HG03575 (cell line): Measurements from ENCODE around the gene ATP6AP2.
"Not testable (repeated sequence)": the region's sequence is repeated elsewhere in the genome, so short reads cannot be mapped to it uniquely, and the experiment has no call there.

Experiments
- ATAC-seq: cut with Tn5 transposase; IDR thresholded peaks from one replicate; pipeline ENCODE4 v1.9.1; 2021; ENCODE audit not compliant: unreplicated experiment, insufficient number of reproducible peaks, low FRiP score; ENCODE audit errors: extremely low read depth

Gene ATP6AP2

DNA sequence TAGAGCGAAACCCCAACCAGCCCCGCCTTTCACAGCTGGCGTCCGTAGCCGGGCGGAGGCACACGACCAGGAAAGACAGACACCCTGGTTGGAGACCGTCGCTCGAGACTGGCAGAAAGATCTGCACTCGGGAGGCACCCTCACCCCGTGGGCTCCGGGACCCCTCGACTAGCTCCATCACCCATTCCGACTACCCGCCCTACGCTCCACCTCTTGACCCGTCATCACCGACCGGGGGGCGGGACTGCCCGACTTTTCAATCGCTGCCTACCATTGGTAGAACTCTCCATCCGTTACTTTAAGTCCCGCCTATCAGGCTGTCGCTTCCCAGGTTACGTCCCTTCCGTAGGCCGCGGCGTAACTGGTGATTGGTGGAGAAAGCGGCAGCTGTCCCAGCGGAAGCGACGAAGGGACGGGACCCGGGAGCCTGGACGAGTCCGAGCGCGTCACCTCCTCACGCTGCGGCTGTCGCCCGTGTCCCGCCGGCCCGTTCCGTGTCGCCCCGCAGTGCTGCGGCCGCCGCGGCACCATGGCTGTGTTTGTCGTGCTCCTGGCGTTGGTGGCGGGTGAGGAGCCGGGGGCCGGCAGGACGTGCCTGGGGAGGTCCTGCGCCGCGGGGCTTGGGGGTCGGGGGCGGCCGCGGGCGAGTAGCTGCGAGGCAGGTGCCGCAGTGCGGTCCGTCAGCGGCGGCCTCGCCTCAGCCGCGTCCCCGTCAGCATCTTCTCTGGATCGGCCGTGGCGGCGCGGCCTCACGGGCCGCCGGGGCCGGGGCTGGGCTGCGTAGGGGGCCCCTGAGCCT lies at the start of gene ATP6AP2:
TSS of gene ATP6AP2 (plus strand) at position 434 of the 799 bp plus-strand sequence. CDS start at position 530, 96 bp downstream.
- ATAC-seq: peak; percentile 81

- no peak for ATAC-seq
Measured at GRCh38 chrX:40531056-40531826, 49.5 kb upstream of the ATP6AP2 start.

- ATAC-seq: no peak
Measured at GRCh38 chrX:40537310-40537709, 43.5 kb upstream of the ATP6AP2 start.

DNA sequence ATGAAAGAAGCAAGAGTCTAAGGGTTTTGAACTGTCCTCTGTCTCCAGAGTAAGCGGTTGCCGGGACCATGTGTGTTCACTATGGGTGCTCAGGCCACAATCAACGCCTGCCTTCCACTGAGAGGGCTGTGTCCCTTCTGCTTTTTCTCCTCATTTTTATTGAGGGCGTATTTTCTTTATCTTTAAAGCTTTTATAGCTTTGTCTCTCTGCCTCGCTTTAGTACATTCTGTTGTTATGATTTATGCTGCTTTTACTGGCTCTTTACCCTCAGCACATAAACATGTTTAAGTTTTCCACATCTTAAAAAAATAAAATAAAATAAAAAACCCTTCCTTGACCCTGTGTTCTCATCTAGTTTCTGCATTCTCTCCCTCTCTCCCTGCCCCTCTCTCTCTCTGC lies 42.4 kb upstream of the ATP6AP2 start:
- ATAC-seq: no peak

DNA sequence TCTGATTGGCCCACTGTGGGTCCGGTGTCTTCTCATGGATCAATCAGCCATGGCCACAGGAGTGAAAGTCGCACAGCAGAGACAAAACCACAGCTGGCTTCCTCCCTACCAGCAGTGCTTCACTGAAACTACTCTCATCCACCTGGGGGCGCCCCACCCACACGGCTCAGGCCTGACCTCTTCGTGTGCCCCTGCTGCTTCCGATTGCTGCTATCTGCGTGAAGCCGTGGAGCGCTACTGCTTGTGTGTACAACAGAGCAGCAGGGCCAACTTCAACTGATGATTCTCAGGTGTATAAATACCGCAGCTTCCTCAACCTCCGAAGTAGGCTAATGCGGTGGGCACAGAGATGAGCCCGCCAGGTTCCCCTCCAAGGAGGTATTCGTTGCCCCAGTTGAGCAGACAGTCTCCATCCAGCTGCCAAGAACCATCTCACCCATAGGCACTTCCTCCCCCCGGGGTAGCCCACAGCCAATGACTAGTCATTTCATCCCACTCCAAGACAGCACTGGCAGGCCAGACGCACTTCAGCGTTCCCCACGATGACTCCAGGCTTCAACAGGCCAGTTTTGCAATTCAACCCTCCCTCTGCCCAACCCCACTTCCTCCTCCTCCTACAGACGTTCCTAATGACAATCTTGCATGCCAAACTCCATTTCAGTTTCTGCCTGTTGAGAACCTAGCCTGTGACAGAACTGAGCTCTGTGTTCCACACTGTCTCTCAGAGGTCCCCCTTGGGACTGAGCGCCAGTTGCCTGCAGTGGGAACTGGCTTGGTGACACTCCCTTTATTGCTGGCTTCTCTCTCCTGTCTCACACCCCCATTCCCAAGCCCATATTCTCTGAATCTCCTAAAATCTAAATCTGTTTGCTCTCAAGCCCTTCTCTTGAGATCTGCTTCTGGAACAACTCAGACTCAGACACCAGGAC lies 41.3 kb upstream of the ATP6AP2 start:
- no peak for ATAC-seq

GRCh38 chrX:40542208-40542607 lies 38.6 kb upstream of the ATP6AP2 start:
- ATAC-seq: no peak

GRCh38 chrX:40542972-40543371 lies 37.8 kb upstream of the ATP6AP2 start:
- ATAC-seq: no peak

GRCh38 chrX:40543661-40544328 lies 37.0 kb upstream of the ATP6AP2 start:
- ATAC-seq: no peak

DNA sequence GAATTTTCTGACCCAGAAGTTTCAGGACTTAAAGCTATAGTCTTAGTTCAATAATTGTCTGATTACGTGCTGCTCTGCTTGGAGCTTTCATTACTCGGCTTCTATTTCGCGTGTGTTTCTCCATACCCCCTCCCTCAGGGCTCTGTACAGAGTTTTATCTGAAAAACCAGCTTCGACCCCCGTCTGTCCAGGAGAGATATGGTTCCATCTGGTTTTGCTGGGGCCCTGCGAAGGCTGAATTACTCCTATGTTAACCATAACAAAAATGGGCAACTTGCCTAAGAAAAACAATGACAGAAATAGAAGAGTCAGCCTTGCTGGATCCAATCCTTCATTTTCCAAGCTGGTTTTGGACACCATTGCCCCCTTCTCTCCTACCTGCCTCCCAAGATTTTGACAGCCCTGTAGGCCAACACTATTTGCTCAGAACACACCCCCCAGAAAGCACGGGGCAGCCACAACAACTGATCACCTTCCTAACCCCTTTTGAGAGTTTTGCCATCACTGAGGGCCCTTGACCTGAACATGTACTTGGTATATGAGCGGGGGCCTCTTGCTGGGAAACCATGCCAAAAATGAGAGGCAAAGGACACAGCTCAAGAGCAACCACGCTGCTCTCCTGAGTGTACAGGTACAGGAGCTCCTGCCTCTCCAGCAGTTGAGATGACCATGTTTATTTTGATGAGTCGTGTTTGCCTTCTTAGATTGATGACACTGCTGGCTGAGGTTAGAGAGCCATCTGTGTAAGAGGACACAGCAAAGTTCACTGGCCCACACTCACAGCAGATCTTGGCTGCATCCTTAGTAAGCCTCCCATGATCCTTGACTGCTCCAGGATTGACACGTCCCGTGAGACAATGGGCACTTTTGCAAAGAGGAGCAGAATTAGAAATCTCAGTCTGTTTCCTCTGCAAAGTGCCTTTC lies 36.2 kb upstream of the ATP6AP2 start:
- no peak for ATAC-seq

DNA sequence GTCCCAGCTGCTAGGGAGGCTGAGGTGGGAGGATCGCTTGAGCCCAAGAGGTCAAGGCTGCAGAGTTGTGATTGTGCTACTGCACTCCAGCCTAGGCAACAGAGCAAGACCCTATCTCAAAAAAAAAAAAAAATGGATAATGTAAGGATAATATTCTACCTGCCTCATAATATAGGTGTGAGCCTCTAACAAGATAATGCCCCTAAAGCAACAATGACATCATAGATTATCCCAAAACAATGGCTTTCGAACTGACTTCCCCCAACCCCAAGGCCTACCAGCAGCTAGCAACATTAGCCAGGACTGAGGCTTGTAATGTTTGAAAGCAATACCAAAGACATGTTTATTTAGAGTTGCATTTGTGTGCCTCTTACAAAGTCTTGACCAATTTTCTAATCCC lies 33.9 kb upstream of the ATP6AP2 start:
- no peak for ATAC-seq

GRCh38 chrX:40550066-40550465 lies 30.7 kb upstream of the ATP6AP2 start:
- no peak for ATAC-seq

GRCh38 chrX:40552768-40553167 lies 28.0 kb upstream of the ATP6AP2 start:
- ATAC-seq: no peak

- ATAC-seq: no peak
Measured at GRCh38 chrX:40558590-40558989, 22.2 kb upstream of the ATP6AP2 start.

DNA sequence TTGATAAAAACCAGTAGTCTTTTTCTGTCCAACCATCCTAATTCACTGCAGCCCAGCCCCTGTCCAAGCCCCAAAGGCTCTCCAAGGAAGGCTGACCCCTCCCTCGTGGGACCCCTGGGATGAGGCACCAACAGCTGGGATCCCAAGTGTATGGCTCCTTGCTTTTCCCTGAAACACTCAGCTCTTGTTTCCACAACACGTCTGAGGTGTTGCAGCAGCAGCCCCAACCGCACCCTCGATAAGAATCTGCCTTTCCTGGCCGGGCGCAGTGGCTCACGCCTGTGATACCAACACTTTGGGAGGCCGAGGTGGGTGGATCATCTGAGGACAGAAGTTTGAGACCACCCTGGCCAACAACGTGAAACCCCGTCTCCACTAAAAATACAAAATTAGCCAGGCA lies 17.0 kb upstream of the ATP6AP2 start:
- no peak for ATAC-seq

- ATAC-seq: no peak
Measured at GRCh38 chrX:40564447-40564846, 16.3 kb upstream of the ATP6AP2 start.

DNA sequence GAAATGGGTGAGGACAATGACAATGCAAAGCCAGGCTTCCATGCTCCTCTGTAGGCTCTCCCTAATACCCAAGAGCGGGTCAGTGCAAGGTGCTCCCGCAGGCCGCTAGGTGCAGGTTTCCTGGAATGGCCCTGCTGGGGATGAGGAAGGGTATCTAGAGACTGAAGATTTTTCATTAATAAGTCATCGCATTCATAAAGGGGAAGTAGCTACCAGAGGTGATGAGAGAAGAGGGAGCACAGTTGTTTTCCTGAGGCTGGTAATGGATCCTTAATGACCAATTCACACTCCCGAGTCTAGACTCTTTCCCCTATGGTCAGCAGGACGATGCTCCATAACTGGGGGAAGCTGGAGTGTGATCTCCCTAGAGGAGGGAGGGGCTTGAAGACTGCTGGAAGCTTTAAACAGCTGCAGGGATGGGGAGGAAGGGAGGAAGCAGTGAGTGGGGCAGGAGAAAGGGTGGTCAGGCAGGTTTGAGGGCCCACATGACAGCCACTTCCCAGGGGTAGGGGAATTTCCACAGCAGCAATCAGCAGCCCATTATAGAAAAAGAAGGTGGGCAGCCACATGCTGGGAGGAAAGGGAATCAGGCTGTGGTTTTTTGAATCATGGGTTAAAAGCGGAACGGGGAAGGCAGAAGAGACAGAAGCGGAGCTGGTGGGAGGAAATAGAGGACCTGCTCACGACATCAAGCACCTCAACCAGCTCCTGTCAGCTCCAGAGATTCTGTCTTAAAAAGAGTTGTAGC lies 10.2 kb upstream of the ATP6AP2 start:
- no peak for ATAC-seq

GRCh38 chrX:40571164-40571563 lies 9.6 kb upstream of the ATP6AP2 start:
- ATAC-seq: not testable (repeated sequence)
